Vagina (tissue), 2 donors: Measurements from ENCODE around the gene NR1H4.

ENCODE experiments used
- CTCF ChIP-seq, 3 experiments: fragments of 450-650 bp in 2 of 3; fragments of 200-600 bp in 1 of 3; sonication (generic) in 1 of 3; IDR thresholded peaks; one replicate each; pipeline ENCODE4 v1.5.1; 2017 to 2019; ENCODE audit warnings: antibody characterized with exemption in 3 of 3, mild to moderate bottlenecking in 2 of 3, moderate library complexity in 2 of 3
- POLR2A ChIP-seq, 2 donors: fragments of 450-650 bp; IDR thresholded peaks; one replicate each; pipeline ENCODE4 v1.6.1; 2017; ENCODE audit warnings: antibody characterized with exemption in 2 of 2, mild to moderate bottlenecking in 2 of 2, moderate library complexity in 2 of 2
- POLR2AphosphoS5 ChIP-seq, 2 donors: sonication (generic); formaldehyde crosslinking; IDR thresholded peaks; one replicate each; pipeline ENCODE4 v1.9.0; 2017; ENCODE audit warnings: antibody characterized with exemption in 2 of 2, mild to moderate bottlenecking in 2 of 2, low read depth in 1 of 2; ENCODE audit not compliant: insufficient read depth in 1 of 2

DNA sequence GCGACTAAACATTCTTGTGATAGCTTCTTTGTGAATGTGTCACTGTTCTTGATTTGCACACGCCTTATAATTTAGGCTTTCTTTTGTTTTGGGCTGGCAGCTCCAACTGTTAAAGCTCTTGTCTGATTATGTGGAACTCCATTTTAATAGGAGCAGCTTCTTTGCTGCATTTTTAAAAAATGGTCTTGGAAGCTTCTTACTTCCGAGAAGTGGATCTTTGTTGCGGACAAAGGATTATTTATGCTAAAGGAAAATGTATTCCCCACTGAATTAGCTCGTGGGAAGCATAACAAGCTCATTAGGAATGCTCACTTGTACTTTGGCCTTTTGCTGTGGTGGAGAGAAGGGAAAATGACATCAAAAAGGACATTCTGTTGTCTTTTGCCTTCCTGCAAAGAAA, 119.8 kb downstream of the NR1H4 start:
- TF ChIP-seq CTCF (IDR thresholded peaks at IDR 0.05) (no peak), POLR2A (IDR thresholded peaks at IDR 0.05) (no peak), POLR2AphosphoS5 (IDR thresholded peaks at IDR 0.05; ENCODE audit: insufficient read depth in 1 of 2, low read depth in 1 of 2) (no peak)
